GM12878 (cell line): Measurements from ENCODE around the gene GPR89B. TPM values are rescaled to one million over a fixed set of nuclear protein-coding genes. Genes with fewer than 3 reads are reported as not detected.

Experiments used
- BCLAF1 ChIP-seq: fragments of 450-650 bp; IDR thresholded peaks from 2 replicates; pipeline ENCODE4 v1.6.1; 2017; ENCODE audit warnings: antibody characterized with exemption, mild to moderate bottlenecking, moderate library complexity
- BMI1 ChIP-seq: fragments of 450-650 bp; IDR thresholded peaks from 2 replicates; pipeline ENCODE4 v1.6.1; 2016; ENCODE audit warnings: mild to moderate bottlenecking, moderate library complexity, borderline replicate concordance
- CBFB ChIP-seq: IDR thresholded peaks from 2 replicates; pipeline ENCODE4 v1.6.1; 2016; ENCODE audit warnings: antibody characterized with exemption, low read depth
- FOXM1 ChIP-seq: IDR thresholded peaks from 2 replicates; pipeline ENCODE4 v1.6.1; 2012; ENCODE audit warnings: low read depth, mild to moderate bottlenecking, inconsistent platforms, low read length, moderate library complexity
- GATAD2B ChIP-seq: fragments of 450-650 bp; conservative IDR thresholded peaks from 2 replicates; pipeline ENCODE4 v1.6.1; 2017; ENCODE audit warnings: low read depth, mild to moderate bottlenecking, moderate library complexity
- MEF2B ChIP-seq: fragments of 450-650 bp; IDR thresholded peaks from 2 replicates; pipeline ENCODE4 v1.6.1; 2018; ENCODE audit warnings: mild to moderate bottlenecking, moderate library complexity; ENCODE audit not compliant: partially characterized antibody, poor library complexity, severe bottlenecking
- MLLT1 ChIP-seq: fragments of 450-650 bp; IDR thresholded peaks from 2 replicates; pipeline ENCODE4 v1.6.1; 2016; ENCODE audit warnings: mild to moderate bottlenecking
- NBN ChIP-seq: fragments of 450-650 bp; IDR thresholded peaks from 2 replicates; pipeline ENCODE4 v1.6.1; 2016
- NFIC ChIP-seq: IDR thresholded peaks from 2 replicates; pipeline ENCODE4 v1.6.1; 2012; ENCODE audit warnings: low read depth, mild to moderate bottlenecking, inconsistent platforms, low read length, moderate library complexity
- POLR2AphosphoS5 ChIP-seq: IDR thresholded peaks from 2 replicates; pipeline ENCODE4 v1.6.1; 2011; ENCODE audit warnings: mild to moderate bottlenecking, low read length, inconsistent platforms
- PRDM15 ChIP-seq: fragments of 450-650 bp; formaldehyde crosslinking; IDR thresholded peaks from 2 replicates; pipeline ENCODE4 v1.4.0; 2020; ENCODE audit warnings: mild to moderate bottlenecking, moderate library complexity
- RELB ChIP-seq: fragments of 450-650 bp; IDR thresholded peaks from 2 replicates; pipeline ENCODE4 v1.6.1; 2017; ENCODE audit warnings: low read depth, mild to moderate bottlenecking, moderate library complexity
- YY1 ChIP-seq: IDR thresholded peaks from 2 replicates; pipeline ENCODE4 v1.6.1; 2011; ENCODE audit warnings: low read depth, mild to moderate bottlenecking, low read length
- ZBTB4 ChIP-seq: fragments of 450-650 bp; formaldehyde crosslinking; IDR thresholded peaks from 2 replicates; pipeline ENCODE4 v1.4.0; 2022; ENCODE audit warnings: mild to moderate bottlenecking, moderate library complexity
- polyA plus RNA-seq, 11 experiments: library from polyadenylated mRNA; depleted of rRNA in 4 of 11; unstranded in 6 of 11; stranded (reverse) in 5 of 11; fragments of >200 nt; fragmentation: Nextera tagmentation in 4 of 11; fragmentation: Illumina TruSeq in 1 of 11; extraction: Ambion mirVana in 4 of 11; extraction: Trizol in 1 of 11; gene quantifications; 1 replicate in 1 of 11; 2 replicates in 10 of 11; pipeline versions ENCODE4 v1.2.1 to v1.2.3, GENCODE V29; 2011 to 2016; ENCODE audit warnings: inconsistent platforms in 2 of 11, missing spikeins in 2 of 11, low read depth in 1 of 11
- total RNA-seq, 4 experiments: library from RNA; depleted of rRNA in 3 of 4; stranded (reverse); fragments of >200 nt in 3 of 4; fragmentation: Illumina TruSeq in 1 of 4; extraction: Trizol in 1 of 4; gene quantifications; 2 replicates each; pipeline versions ENCODE4 v1.2.1 to v1.2.3, GENCODE V29; 2013 to 2021

The GPR89B gene
- total and polyA plus RNA-seq, 10 of the 15 experiments (the other 5 are each of a cell fraction or from before 2014, with no cell fraction given) = 7.5 to 28.9 (median 16.6) TPM

GRCh38 chr1:148038462-148039333 lies 110.5 kb downstream of the GPR89B start (continued):
- TF ChIP-seq PRDM15 (CRISPR knock-in tag) (peak; percentile 87), BMI1 (peak; percentile 85), MEF2B (peak; percentile 52), GATAD2B (0 out of 2 replicates have a peak, but pooled peaks have one; percentile 36), RELB (peak; percentile 81), POLR2AphosphoS5 (peak; percentile 96), ZBTB4 (CRISPR knock-in tag) (peak; percentile 88), NFIC (peak; percentile 80), FOXM1 (peak; percentile 64), CBFB (peak; percentile 100), BCLAF1 (peak; percentile 58; the same call in 1 of the 2 replicates), NBN (peak; percentile 94), YY1 (peak; percentile 74), MLLT1 (peak; percentile 91)
